Tibial nerve (tissue), 4 donors: Measurements from ENCODE around the gene HECTD2.

Experiments used
- CTCF ChIP-seq, 5 experiments: fragments of 200-600 bp in 3 of 5; fragments of 450-650 bp in 2 of 5; sonication (generic) in 3 of 5; IDR thresholded peaks; one replicate each; pipeline ENCODE4 v1.5.1; 2016 to 2019; ENCODE audit warnings: antibody characterized with exemption in 5 of 5, mild to moderate bottlenecking in 3 of 5, moderate library complexity in 2 of 5
- EP300 ChIP-seq, 2 donors: sonication (generic); formaldehyde crosslinking; IDR thresholded peaks; one replicate each; pipeline ENCODE4 v1.6.1; 2017; ENCODE audit warnings: antibody characterized with exemption in 2 of 2, mild to moderate bottlenecking in 1 of 2
- POLR2A ChIP-seq, 2 donors: fragments of 450-650 bp; IDR thresholded peaks; one replicate each; pipeline ENCODE4 v1.6.1; 2017; ENCODE audit warnings: antibody characterized with exemption in 2 of 2, mild to moderate bottlenecking in 2 of 2, moderate library complexity in 2 of 2

GRCh38 chr10:91418416-91418815, 8.3 kb downstream of the HECTD2 start:
- no peak for TF ChIP-seq CTCF (IDR thresholded peaks at IDR 0.05)
- no peak for TF ChIP-seq POLR2A (IDR thresholded peaks at IDR 0.05)
- no peak for TF ChIP-seq EP300 (IDR thresholded peaks at IDR 0.05)
